Measurements from ENCODE around the gene RPL36.

The RPL36 gene

GRCh38 chr19:5703819-5704818 is 14.0 kb downstream of the RPL36 start:
- H4K8ac ChIP-seq (ENCODE audit: low read depth, low read length) = no peak overlapping the region
- no peaks in the 10 kb centered on the region for H3K4me1 ChIP-seq (ENCODE audit: control insufficient read depth, low read depth, low read length)
- H4K5ac ChIP-seq (ENCODE audit: low read length) = no peak overlapping the region
- no peak overlapping the region for H3K4ac ChIP-seq (ENCODE audit: low read depth, low read length)
- no peak overlapping the region for H3K18ac ChIP-seq (ENCODE audit: low read length)
- no peak overlapping the region for H3K4me3 ChIP-seq (ENCODE audit: low read length)
- H3K27ac ChIP-seq (ENCODE audit: low read depth, low read length) = no peak overlapping the region
- no peak overlapping the region for H3K23ac ChIP-seq (ENCODE audit: low read length)
- H3K36me3 ChIP-seq (ENCODE audit: control insufficient read depth, insufficient read depth, low read length) = peaks cover 16% of the 10 kb centered on the region
- DNase-seq = no peak
- H3K79me1 ChIP-seq (ENCODE audit: low read length) = no peaks in the 10 kb centered on the region
- H2BK15ac ChIP-seq (replicated peaks; ENCODE audit: low read depth) = no peak overlapping the region
- H3K79me2 ChIP-seq (ENCODE audit: control insufficient read depth, insufficient read depth, low read length) = no peaks in the 10 kb centered on the region
- no peak overlapping the region for H3K56ac ChIP-seq (ENCODE audit: low read length)
- no peak overlapping the region for H2BK5ac ChIP-seq (ENCODE audit: low read length)
- H2AK5ac ChIP-seq (ENCODE audit: low read length) = no peak overlapping the region
- no peak overlapping the region for H3K4me2 ChIP-seq (ENCODE audit: low read length)
- WGBS (ENCODE audit: extremely low coverage, insufficient coverage, low lambda C conversion rate) = no CpG with 5 or more reads among the region's 40 CpGs
- no peaks in the 10 kb centered on the region for H3K27me3 ChIP-seq (ENCODE audit: insufficient read depth, low read length, poor library complexity)
- H2BK120ac ChIP-seq (ENCODE audit: low read depth, low read length) = no peak overlapping the region
- H3K9ac ChIP-seq (ENCODE audit: low read length) = no peak overlapping the region

GRCh38 chr19:5705552-5705951 is 15.5 kb downstream of the RPL36 start:
- Histone ChIP-seq H3K18ac (ENCODE audit: low read length) (no peak overlapping the region), H3K4ac (ENCODE audit: low read depth, low read length) (no peak overlapping the region), H3K27me3 (ENCODE audit: insufficient read depth, low read length, poor library complexity) (no peaks in the 10 kb centered on the region), H4K8ac (ENCODE audit: low read depth, low read length) (no peak overlapping the region), H2BK5ac (ENCODE audit: low read length) (no peak overlapping the region), H3K4me2 (ENCODE audit: low read length) (no peak overlapping the region), H2AK5ac (ENCODE audit: low read length) (no peak overlapping the region), H3K56ac (ENCODE audit: low read length) (no peak overlapping the region), H3K9ac (ENCODE audit: low read length) (no peak overlapping the region), H2BK120ac (ENCODE audit: low read depth, low read length) (no peak overlapping the region), H4K5ac (ENCODE audit: low read length) (no peak overlapping the region), H3K36me3 (ENCODE audit: control insufficient read depth, insufficient read depth, low read length) (peaks cover 15% of the 10 kb centered on the region), H3K4me3 (ENCODE audit: low read length) (no peak overlapping the region), H3K23ac (ENCODE audit: low read length) (no peak overlapping the region), H3K79me2 (ENCODE audit: control insufficient read depth, insufficient read depth, low read length) (no peaks in the 10 kb centered on the region), H3K4me1 (ENCODE audit: control insufficient read depth, low read depth, low read length) (no peaks in the 10 kb centered on the region), H3K27ac (ENCODE audit: low read depth, low read length) (no peak overlapping the region), H2BK15ac (replicated peaks; ENCODE audit: low read depth) (no peak overlapping the region), H3K79me1 (ENCODE audit: low read length) (no peaks in the 10 kb centered on the region)
- DNase-seq = no peak
- WGBS (ENCODE audit: extremely low coverage, insufficient coverage, low lambda C conversion rate) = no CpG with 5 or more reads among the region's 16 CpGs

- H4K5ac ChIP-seq (ENCODE audit: low read length) = no peak overlapping the region
- no peak for DNase-seq
- no peak overlapping the region for H3K9ac ChIP-seq (ENCODE audit: low read length)
- no peak overlapping the region for H3K4me3 ChIP-seq (ENCODE audit: low read length)
- H3K4me1 ChIP-seq (ENCODE audit: control insufficient read depth, low read depth, low read length) = no peaks in the 10 kb centered on the region
- H2BK5ac ChIP-seq (ENCODE audit: low read length) = no peak overlapping the region
- H3K27me3 ChIP-seq (ENCODE audit: insufficient read depth, low read length, poor library complexity) = no peaks in the 10 kb centered on the region
- no peak overlapping the region for H4K8ac ChIP-seq (ENCODE audit: low read depth, low read length)
- H3K36me3 ChIP-seq (ENCODE audit: control insufficient read depth, insufficient read depth, low read length) = peaks cover 19% of the 10 kb centered on the region
- H2BK120ac ChIP-seq (ENCODE audit: low read depth, low read length) = no peak overlapping the region
- no peak overlapping the region for H2AK5ac ChIP-seq (ENCODE audit: low read length)
- WGBS (ENCODE audit: extremely low coverage, insufficient coverage, low lambda C conversion rate) = no CpG with 5 or more reads among the region's 35 CpGs
- H3K79me2 ChIP-seq (ENCODE audit: control insufficient read depth, insufficient read depth, low read length) = no peaks in the 10 kb centered on the region
- no peak overlapping the region for H3K27ac ChIP-seq (ENCODE audit: low read depth, low read length)
- no peak overlapping the region for H3K23ac ChIP-seq (ENCODE audit: low read length)
- H3K79me1 ChIP-seq (ENCODE audit: low read length) = no peaks in the 10 kb centered on the region
- no peak overlapping the region for H3K4ac ChIP-seq (ENCODE audit: low read depth, low read length)
- H3K18ac ChIP-seq (ENCODE audit: low read length) = no peak overlapping the region
- no peak overlapping the region for H3K56ac ChIP-seq (ENCODE audit: low read length)
- H2BK15ac ChIP-seq (replicated peaks; ENCODE audit: low read depth) = no peak overlapping the region
- H3K4me2 ChIP-seq (ENCODE audit: low read length) = no peak overlapping the region
Observed at GRCh38 chr19:5706876-5707573, 16.9 kb downstream of the RPL36 start.

- Histone ChIP-seq H2BK120ac (ENCODE audit: low read depth, low read length) (no peak overlapping the region), H4K5ac (ENCODE audit: low read length) (no peak overlapping the region), H3K4me2 (ENCODE audit: low read length) (no peak overlapping the region), H3K27ac (ENCODE audit: low read depth, low read length) (no peak overlapping the region), H2AK5ac (ENCODE audit: low read length) (no peak overlapping the region), H3K79me1 (ENCODE audit: low read length) (no peaks in the 10 kb centered on the region), H3K56ac (ENCODE audit: low read length) (no peak overlapping the region), H3K27me3 (ENCODE audit: insufficient read depth, low read length, poor library complexity) (no peaks in the 10 kb centered on the region), H4K8ac (ENCODE audit: low read depth, low read length) (no peak overlapping the region), H3K36me3 (ENCODE audit: control insufficient read depth, insufficient read depth, low read length) (peaks cover 23% of the 10 kb centered on the region), H3K4ac (ENCODE audit: low read depth, low read length) (no peak overlapping the region), H3K9ac (ENCODE audit: low read length) (no peak overlapping the region), H3K4me3 (ENCODE audit: low read length) (no peak overlapping the region), H3K23ac (ENCODE audit: low read length) (no peak overlapping the region), H2BK15ac (replicated peaks; ENCODE audit: low read depth) (no peak overlapping the region), H3K18ac (ENCODE audit: low read length) (no peak overlapping the region), H3K79me2 (ENCODE audit: control insufficient read depth, insufficient read depth, low read length) (no peaks in the 10 kb centered on the region), H2BK5ac (ENCODE audit: low read length) (no peak overlapping the region), H3K4me1 (ENCODE audit: control insufficient read depth, low read depth, low read length) (no peaks in the 10 kb centered on the region)
- no CpG with 5 or more reads among the region's 37 CpGs for WGBS (ENCODE audit: extremely low coverage, insufficient coverage, low lambda C conversion rate)
- DNase-seq = no peak
Observed at GRCh38 chr19:5707576-5708575, 17.8 kb downstream of the RPL36 start.

GRCh38 chr19:5711025-5711424 is 20.9 kb downstream of the RPL36 start:
- Histone ChIP-seq H3K27ac (ENCODE audit: low read depth, low read length) (no peak overlapping the region), H3K9ac (ENCODE audit: low read length) (no peak overlapping the region), H3K23ac (ENCODE audit: low read length) (no peak overlapping the region), H2BK5ac (ENCODE audit: low read length) (no peak overlapping the region), H3K56ac (ENCODE audit: low read length) (no peak overlapping the region), H2AK5ac (ENCODE audit: low read length) (no peak overlapping the region), H3K4me2 (ENCODE audit: low read length) (no peak overlapping the region), H3K27me3 (ENCODE audit: insufficient read depth, low read length, poor library complexity) (no peaks in the 10 kb centered on the region), H3K79me1 (ENCODE audit: low read length) (peaks cover 4% of the 10 kb centered on the region), H3K4me3 (ENCODE audit: low read length) (no peak overlapping the region), H2BK120ac (ENCODE audit: low read depth, low read length) (no peak overlapping the region), H3K18ac (ENCODE audit: low read length) (no peak overlapping the region), H3K36me3 (ENCODE audit: control insufficient read depth, insufficient read depth, low read length) (peaks cover 19% of the 10 kb centered on the region), H3K4ac (ENCODE audit: low read depth, low read length) (no peak overlapping the region), H4K8ac (ENCODE audit: low read depth, low read length) (no peak overlapping the region), H2BK15ac (replicated peaks; ENCODE audit: low read depth) (no peak overlapping the region), H4K5ac (ENCODE audit: low read length) (no peak overlapping the region), H3K4me1 (ENCODE audit: control insufficient read depth, low read depth, low read length) (no peaks in the 10 kb centered on the region), H3K79me2 (ENCODE audit: control insufficient read depth, insufficient read depth, low read length) (peaks cover 9% of the 10 kb centered on the region)
- no peak for DNase-seq
- no CpG with 5 or more reads among the region's 8 CpGs for WGBS (ENCODE audit: extremely low coverage, insufficient coverage, low lambda C conversion rate)

Measured in mesendoderm (in vitro differentiated cells).